Sciatic nerve (tissue), 2 donors: ENCODE data around the gene SHF. TPM values are rescaled to one million over a fixed set of nuclear protein-coding genes. Genes with fewer than 3 reads are reported as not detected.
"Not testable (repeated sequence)": the region's sequence is repeated elsewhere in the genome, so short reads cannot be mapped to it uniquely, and the experiment has no call there.

Source experiments
- ATAC-seq: fragments of 200-7000 bp; cut with Tn5 transposase; one replicate; pipeline ENCODE4 v1.9.1; 2020; ENCODE audit warnings: mild to moderate bottlenecking, moderate library complexity
- DNase-seq: peaks from one replicate; pipeline ENCODE4 v3.0.0-alpha.2; 2020; ENCODE audit warnings: low spot score
- intact Hi-C: fragments of 100-400 bp; cut with DNase I; formaldehyde crosslinking; loops from one replicate; pipeline ENCODE4 v1.14.2; 2022
- total RNA-seq: library from RNA; stranded (reverse); fragmentation: NEBNext Ultra II Directional; extraction: Animal tissue kit (Norgen Biotek cat#: 25700); gene quantifications from one replicate; pipeline ENCODE4 v1.2.1, GENCODE V29; 2021
- donor health status: DM: no; HTN: no; CAD: no.
- donor health status: DM: no; HTN: no; CAD: no.

Gene SHF, protein sequence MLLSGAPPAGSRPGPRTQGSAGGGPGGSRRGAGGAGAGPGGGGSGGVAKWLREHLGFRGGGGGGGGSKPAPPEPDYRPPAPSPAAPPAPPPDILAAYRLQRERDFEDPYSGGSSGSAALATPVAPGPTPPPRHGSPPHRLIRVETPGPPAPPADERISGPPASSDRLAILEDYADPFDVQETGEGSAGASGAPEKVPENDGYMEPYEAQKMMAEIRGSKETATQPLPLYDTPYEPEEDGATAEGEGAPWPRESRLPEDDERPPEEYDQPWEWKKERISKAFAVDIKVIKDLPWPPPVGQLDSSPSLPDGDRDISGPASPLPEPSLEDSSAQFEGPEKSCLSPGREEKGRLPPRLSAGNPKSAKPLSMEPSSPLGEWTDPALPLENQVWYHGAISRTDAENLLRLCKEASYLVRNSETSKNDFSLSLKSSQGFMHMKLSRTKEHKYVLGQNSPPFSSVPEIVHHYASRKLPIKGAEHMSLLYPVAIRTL
- total RNA-seq, result 15.4 TPM

DNA sequence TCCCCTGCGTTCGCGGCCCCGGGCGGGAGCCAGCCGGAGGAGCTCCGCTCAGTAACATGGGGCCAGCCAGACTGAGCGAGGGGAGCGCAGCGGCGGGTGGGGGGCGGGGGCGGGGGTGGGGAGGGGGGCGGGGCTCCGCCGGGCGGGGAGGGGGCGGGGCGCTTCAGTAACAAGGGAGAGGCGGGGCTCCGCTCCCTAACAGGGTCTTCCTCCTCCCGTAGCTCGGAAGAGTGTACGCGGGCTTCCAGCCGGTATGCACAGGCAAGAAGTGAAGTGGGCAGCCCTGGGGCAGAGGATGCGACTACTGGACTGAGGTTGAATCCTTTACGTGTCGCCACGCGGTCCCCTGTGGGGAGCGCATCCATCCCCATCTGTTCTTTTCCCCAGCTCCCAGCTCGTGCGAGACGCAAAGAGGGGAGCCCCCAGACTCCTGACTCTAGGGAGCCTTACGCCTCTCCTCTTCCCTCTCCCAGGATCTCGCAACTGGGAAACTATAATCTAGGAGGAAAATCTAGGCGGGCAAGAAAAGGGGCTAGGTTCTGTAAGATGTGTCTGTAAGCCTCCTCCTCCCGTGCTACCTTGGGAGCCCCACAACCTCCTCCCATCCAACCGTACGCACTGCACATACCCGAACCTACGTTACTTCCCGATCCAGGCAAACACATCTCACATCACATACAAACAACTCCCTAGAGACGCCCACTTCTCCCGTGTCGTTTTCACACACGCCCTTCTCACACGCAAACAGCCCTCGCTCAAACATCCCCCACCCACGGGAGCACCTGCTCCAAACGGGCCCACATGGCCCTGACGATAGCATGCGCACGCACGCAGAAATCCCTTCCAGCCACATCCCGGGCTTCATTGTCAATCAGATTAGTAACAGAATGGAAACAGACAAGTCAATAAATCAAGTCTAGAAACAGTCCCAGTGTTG lies at the start of gene SHF:
SHF (minus strand) TSS at position 73 of the 937 bp plus-strand sequence; CDS start at position 58, 15 bp downstream.
- intact Hi-C loops, result no loop called here
- ATAC-seq, result peak; percentile 88
- DNase-seq, result peak; percentile 84

DNA sequence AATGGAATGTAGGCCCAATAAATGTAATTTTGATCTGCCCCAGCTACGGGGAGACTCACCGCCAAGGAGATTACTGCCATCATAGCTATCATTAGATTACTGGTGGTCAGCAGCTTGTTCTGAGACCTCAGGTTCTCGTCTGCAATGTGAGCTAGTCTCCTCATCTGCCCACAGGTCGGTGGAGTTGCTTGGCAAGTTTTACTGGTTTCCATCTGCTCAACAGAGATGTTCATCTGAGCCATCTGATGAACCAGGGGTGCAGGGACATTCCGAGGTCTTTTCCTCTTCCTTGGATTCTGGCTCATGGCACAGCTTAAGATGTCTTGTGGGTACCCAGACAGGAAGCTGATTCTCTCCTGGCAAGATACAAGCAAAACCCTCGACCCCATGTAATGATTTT lies 49.0 kb upstream of the SHF start:
- intact Hi-C loops, DNase-seq, ATAC-seq: not testable (repeated sequence)

DNA sequence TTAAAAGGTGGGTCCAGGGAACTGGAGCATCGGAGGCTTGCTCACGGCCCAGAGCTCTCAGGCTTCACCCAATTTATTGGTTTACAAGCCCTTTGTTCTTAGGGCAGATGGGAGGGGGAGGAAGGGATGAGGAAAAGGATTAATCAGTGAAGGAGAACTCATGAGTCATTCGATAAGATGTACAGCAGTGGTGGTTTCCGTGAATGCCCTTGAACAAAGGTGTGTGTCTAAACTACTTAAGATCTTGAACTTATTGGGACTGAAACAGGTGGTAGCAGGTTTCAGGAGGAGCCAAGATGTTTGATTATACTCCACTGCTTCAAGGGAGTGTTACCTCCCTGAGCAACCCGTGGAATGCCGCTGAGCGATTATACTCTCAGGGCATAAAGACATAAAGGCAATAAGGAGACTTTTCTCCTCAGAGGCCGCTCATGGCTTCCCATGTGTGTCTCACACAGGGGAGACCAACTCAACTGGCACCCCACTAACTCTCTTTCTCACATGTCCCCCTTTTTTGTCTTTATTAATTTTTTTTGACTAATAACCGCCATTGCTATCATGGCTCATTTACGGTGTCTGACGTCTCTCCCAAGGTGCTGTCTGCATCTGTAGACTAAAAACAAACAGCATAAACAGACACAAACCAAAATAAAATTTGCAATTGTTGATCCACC lies 46.9 kb upstream of the SHF start:
- intact Hi-C loops, result no loop called here
- DNase-seq, result no peak
- ATAC-seq, result no peak

DNA sequence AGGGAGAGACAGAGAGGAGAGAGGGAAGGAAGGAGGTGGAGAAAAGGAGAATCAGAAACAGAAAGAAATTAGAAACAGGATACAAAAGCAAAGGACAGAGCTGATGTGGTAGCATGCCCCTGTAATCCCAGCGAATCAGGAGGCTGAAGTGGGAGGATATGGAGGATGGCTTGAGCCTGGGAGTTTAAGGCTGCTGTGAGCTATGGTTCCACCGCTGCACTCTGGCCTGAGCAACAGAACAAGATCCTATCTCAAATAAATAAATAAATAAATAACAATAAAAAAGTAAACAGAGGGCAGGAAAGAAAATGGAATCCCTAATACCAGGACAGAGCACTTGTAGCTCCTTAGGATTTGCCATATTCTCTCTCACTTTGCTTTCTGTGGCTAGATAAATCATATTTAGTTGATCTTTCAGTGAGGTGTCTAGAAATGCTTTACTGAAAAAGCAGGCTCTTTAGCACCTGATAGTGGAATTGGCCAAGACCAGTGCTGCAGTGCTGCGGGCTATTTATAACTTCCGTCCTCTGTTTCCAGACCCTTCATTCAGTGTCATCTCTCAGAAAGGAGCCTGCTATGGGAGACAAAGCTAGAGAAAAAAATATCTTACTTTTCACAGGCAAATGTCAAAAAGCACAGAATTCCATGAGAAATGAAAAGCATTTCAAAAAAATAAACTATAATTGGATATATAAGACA lies 44.2 kb upstream of the SHF start:
- intact Hi-C loops, result no loop called here
- no peak for DNase-seq
- ATAC-seq, result no peak

DNA sequence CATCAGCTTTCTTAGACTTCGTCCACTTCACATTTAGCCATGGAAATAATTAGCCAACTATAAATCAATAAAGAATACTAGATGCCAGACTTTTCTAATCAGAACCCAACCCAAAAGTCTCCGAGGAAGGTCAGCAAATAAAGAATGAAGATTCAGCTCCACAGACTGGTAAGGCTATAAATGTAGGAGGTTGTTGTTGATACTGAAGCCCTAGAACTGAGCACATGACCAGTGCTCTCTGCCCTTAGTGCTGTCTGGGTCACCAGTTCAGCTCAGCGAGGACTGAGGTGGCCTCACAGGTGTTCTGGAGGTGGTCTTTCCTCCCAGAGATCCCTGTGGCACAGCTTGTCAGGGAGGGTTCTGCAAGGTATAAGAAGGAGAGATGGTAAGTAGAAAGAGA lies 43.4 kb upstream of the SHF start:
- DNase-seq (no peak), ATAC-seq (no peak)
- intact Hi-C loops, result no loop called here

DNA sequence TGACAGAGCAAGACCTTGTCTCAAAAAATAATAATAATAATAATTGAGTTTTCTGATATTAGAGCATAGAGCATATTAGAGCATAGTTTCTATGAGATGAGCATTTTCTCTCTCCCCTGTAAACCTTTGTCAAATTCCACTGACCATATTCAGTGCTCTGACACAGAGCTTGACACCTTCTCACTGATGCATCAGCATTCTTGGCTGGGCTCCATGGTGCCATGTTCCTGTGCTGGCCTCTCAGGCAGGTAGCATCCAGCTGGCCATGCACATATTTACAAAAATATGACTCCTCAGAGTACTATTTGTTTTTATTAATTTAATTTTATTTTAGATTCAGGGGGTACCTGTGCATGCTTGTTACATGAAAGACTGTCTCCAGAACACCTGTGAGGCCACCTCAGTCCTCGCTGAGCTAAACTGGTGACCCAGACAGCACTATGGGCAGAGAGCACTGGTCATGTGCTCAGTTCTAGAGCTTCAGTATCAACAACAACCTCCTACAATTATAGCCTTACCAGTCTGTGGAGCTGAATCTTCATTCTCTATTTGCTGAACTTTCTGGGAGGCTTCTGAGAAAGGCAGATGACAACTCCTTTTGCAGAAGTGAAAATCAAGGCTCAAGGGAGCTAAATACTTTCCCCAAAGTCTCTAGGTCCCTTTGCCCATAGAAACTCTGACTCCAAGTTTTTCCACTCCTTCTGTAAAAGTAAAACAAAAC lies 42.6 kb upstream of the SHF start:
- intact Hi-C loops, result no loop called here
- DNase-seq (no peak), ATAC-seq (no peak)

DNA sequence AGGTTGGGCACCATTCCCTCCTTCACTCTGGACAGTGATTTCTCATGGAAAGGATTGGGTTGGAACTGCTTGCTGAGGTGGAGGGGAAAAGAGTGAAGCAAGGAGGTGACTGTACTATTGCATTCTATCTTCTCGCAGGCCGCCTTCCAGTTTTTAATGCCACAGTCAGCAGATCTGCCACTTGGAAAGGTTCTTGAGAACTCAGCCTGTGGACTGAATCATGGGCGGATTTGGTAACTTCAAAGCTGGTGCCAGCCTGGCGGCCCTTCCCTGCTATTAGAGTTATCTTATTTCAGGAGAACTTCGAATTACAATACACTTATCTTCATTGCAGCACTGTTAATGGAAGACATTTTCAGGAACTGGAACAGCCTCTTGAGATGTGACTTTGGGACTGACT lies 41.2 kb upstream of the SHF start:
- intact Hi-C loops, result no loop called here
- ATAC-seq, result no peak
- DNase-seq, result no peak

DNA sequence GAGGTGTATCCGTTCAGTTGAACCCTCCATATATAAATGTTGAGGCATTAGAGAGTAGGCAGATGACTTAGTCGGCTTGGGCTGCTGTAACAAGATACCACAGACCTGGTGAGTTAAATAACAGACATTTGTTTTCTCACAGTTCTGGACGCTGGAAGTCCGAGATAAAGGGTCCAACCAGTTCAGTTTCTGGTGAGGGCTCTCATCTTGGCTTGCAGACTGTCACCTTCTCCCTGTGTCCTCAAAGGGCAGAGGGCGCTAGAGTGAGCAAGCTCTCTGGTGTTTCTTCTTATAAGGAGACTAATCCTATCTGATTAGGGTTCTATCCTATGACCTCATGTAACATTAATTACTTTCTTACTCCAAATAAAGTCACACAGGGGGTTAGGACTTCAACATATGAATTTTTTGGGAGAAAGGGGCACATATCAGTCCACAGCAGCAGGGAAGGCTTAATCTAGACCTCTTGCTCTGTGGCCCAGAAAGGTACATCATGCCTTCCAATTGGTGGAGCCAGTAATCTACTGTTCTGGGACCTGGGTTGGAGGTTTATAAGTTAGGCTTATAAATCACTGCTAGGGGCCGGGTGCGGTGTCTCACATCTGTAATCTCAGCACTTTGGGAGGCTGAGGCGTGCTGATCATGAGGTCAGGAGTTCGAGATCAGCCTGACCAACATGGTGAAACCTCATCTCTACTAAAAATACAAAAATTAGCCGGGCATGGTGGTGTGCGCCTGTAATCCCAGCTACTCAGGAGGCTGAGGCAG lies 37.9 kb upstream of the SHF start:
- intact Hi-C loops, result no loop called here
- DNase-seq (no peak), ATAC-seq (no peak)

DNA sequence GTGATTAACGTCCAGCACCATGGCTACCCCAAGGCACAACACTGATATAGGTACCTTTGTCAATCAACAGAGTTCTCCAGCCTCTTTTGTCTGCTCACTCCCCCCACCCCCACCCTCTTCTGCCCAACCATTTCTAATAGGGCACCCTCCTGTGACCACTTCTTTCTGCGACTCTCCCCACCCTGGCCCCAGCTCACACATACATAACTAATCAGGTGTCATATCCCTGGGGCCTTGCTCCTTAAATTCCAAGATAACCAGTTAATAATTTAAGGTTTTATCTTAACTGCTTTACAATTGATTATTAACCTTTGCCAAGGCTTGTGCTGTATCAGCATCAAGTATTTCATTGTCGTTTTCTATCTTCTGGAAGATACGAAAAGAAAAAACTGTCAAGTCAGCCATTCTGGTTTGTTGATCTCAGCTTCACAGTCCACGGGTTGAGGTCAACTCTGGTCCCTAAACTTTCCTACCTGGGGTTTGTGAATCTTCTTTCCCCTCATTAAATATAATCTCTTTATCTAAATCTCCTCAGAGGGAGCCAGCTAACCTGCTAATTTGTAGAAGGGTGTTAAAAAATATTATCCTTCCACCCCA lies 37.0 kb upstream of the SHF start:
- ATAC-seq (no peak), DNase-seq (no peak)
- intact Hi-C loops, result no loop called here

DNA sequence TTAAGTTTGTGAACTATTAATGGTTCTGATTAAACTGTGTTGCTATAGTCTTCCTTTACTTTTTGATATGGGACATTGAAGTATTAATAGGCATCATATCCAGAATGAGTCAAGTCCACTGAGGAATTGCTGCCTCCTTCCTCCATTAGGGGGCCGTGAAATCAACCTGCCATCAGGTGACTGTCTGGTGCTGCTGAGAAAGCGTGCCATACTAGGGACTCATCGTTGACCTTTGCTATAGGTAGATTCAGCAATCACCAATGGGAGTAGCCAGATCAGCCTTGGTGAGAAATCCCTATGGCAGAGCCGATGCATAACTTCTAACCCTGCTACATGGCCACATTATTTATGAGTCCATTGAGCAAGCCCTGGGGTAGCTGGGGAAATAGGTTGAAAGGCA lies 34.2 kb upstream of the SHF start:
- ATAC-seq (no peak), DNase-seq (no peak)
- intact Hi-C loops, result no loop called here

DNA sequence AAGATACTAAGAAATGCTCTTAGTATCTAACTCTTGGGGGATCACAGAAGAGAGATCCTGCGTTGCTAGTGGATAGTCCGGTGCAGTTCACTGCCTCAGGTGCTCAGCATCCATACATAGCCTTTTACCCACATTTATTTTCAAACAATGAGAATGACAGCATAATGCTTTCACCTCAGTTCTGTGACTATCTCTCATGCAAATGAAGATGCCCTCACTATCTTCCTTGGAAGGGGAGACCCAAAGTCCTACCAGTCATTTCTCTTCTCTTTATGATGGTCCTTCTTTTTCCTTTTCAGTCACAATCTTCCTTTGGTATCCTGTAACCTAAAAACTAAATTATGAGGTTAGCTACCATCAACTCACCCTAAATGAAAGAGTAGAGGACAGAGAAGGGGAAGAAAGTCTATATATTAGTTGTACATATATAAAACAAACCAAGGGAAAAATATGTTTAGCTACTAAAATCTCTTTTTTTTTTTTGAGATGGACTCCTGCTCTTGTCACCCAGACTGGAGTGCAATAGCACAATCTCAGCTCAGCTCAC lies 33.4 kb upstream of the SHF start:
- ATAC-seq (no peak), DNase-seq (no peak)
- intact Hi-C loops, result no loop called here

DNA sequence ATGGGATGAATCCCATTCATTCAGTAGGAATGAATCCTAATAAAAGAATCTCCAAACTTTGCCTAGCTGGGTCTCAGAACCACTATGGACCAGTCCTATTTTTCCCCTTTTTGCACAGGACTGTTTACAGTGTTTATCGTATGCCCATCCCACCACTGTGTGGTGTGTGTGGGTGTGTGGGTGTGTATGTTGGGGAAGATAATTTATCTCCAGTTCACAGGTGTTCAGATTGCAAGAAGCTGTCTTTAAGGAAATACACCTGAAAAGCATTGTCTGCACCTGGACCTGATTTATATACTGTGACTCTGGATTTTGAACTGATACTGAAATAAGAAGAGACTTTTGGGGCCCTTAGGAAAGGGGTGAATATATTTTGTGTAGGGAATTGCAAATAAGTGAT lies 24.7 kb upstream of the SHF start:
- intact Hi-C loops, result no loop called here
- ATAC-seq (no peak), DNase-seq (no peak)

DNA sequence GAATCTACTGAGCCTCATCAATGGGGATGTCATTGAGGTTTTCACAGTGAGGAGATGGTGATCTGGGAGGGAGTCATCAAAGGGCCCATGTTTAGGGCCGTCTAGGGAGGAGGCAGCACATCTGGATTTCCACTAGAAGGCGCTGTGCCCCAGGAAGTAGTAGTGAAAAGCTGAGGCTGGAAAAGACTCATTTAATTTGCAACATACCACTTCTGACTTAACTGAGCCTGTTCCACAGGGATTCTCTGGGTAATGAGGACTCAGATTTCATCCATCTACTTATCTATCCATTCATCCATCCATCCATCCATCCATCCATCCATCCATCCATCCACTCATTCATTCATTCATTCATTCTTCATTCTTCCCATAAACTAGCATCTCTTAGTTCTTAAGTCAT lies 17.4 kb upstream of the SHF start:
- ATAC-seq (no peak), DNase-seq (no peak)
- intact Hi-C loops, result no loop called here

DNA sequence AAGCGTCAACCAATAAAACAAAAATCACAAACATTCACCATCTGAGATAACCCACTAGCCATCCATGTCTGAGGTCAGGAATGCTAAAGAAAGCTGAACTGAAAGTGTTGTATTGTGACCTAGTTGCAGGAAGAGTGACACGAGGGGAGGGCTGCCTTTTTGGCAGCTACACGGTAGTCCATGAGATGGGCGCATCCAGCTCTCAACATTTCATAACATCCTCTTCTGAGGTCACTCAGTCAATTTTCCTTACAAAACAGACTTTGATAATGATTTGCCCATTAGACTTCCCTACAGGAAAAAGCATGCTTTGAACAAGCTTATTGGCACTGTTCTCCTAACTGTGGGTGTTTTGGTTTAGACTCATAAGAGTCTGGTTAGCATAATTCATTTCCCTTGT lies 15.4 kb upstream of the SHF start:
- no peak for ATAC-seq
- intact Hi-C loops, result no loop called here
- no peak for DNase-seq

DNA sequence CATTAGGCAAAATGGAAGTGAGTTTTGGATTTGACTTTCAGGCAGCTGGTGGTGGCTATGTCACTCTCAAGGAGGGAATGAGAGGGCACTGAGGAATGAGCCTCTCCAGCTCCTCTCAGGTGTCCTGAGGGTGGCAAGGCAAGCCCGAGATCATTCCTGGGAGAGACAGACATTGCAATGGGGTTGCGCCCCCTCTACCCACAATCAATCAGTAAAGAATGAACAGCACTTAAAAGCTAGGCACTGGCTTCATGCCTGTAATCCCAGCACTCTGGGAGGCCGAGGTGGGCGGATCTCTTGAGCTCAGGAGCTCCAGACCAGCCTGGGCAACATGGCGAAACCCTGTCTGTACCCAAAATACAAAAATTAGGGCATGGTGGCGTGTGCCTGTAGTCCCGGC lies 14.1 kb upstream of the SHF start:
- intact Hi-C loops, result no loop called here
- ATAC-seq, result no peak
- no peak for DNase-seq

DNA sequence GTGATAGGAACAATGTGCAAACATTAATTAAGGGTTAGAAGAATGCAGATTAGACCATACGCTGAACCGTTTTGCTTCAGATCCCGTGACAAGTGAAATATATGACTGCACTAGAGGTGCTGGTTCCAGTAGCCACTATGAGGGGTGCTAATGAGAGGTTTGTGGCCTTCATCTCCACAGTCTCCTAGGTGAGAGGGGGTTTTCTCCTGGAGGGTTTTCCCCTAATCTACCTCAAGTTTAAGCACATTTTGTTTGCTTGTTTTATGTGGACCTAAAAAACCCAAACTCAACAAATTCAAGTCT lies 13.7 kb upstream of the SHF start:
- intact Hi-C loops, result no loop called here
- no peak for ATAC-seq

More for the DNA sequence above, 13.7 kb upstream of the SHF start:
- DNase-seq, result no peak
